H1 (cell line): ENCODE results near the gene NUP210. TPM values are rescaled to one million over a fixed set of nuclear protein-coding genes. Genes with fewer than 3 reads are reported as not detected.

Experiments
- CTCF ChIA-PET: fragments of 300-600 bp; sonication (Branson Sonifier 250); formaldehyde crosslinking; loops from one replicate; lab custom pipeline; 2021; ENCODE audit not compliant: partially characterized antibody; lab: Charles Lee
- POLR2A ChIA-PET: fragments of 300-600 bp; sonication (Branson Sonifier 250); formaldehyde crosslinking; loops from one replicate; lab custom pipeline; 2021; ENCODE audit warnings: inconsistent platforms; ENCODE audit not compliant: partially characterized antibody; lab: Charles Lee
- DNase-seq, 2 experiments: peaks; one replicate each; pipeline versions ENCODE4 v3.0.0 to v3.0.0-alpha.2; 2010 to 2022; ENCODE audit warnings: low spot score in 2 of 2, low read depth in 1 of 2, mixed read lengths in 1 of 2
- FAIRE-seq: peaks from 2 replicates; lab custom pipeline; 2011; peaks lifted over from hg19 to GRCh38; lab: Jason Lieb, UNC
- H2AFZ ChIP-seq: 2 replicates; pipeline ENCODE4 v1.8.1; 2012; ENCODE audit warnings: low read length, inconsistent platforms
- H2AK5ac ChIP-seq: 2 replicates; pipeline ENCODE4 v1.6.1; 2013; ENCODE audit warnings: low read depth, low read length
- H2BK120ac ChIP-seq: replicated peaks from 2 replicates; pipeline ENCODE3; 2013; ENCODE audit warnings: low read depth, low read length, inconsistent platforms
- H2BK12ac ChIP-seq: 2 replicates; pipeline ENCODE4 v1.6.1; 2013; ENCODE audit warnings: low read depth, low read length
- H2BK15ac ChIP-seq: 2 replicates; pipeline ENCODE4 v1.6.1; 2013; ENCODE audit warnings: low read length
- H2BK20ac ChIP-seq: 2 replicates; pipeline ENCODE4 v1.6.1; 2013; ENCODE audit warnings: low read length
- H2BK5ac ChIP-seq: 2 replicates; pipeline ENCODE4 v1.6.1; 2013; ENCODE audit warnings: low read depth, low read length
- H3K14ac ChIP-seq: 2 replicates; pipeline ENCODE4 v1.6.1; 2013; ENCODE audit warnings: inconsistent platforms; ENCODE audit not compliant: insufficient read length
- H3K18ac ChIP-seq: 2 replicates; pipeline ENCODE4 v1.6.1; 2013; ENCODE audit warnings: low read length; ENCODE audit errors: extremely low read depth
- H3K23ac ChIP-seq: 2 replicates; pipeline ENCODE4 v1.6.1; 2013; ENCODE audit warnings: inconsistent platforms; ENCODE audit not compliant: insufficient read length
- H3K23me2 ChIP-seq: 2 replicates; pipeline ENCODE4 v1.6.1; 2013; ENCODE audit warnings: low read depth, low read length
- H3K27ac ChIP-seq: 2 replicates; pipeline ENCODE4 v1.6.1; 2011; ENCODE audit warnings: low read depth, low read length, inconsistent platforms
- H3K27me3 ChIP-seq, 4 experiments: replicated peaks in 1 of 4; 1 replicate in 1 of 4; 2 replicates in 3 of 4; pipeline versions ENCODE4 v1.6.1 to v1.8.1; 2011 to 2013; ENCODE audit warnings: low read length in 3 of 4, mild to moderate bottlenecking in 3 of 4, inconsistent platforms in 2 of 4, mixed read lengths in 2 of 4, moderate library complexity in 1 of 4; ENCODE audit not compliant: control insufficient read depth in 3 of 4, insufficient read depth in 3 of 4; ENCODE audit errors: extremely low read depth in 1 of 4
- H3K36me3 ChIP-seq, 4 experiments: 2 replicates each; pipeline versions ENCODE4 v1.6.1 to v1.8.1; 2011 to 2013; ENCODE audit warnings: mild to moderate bottlenecking in 4 of 4, low read length in 3 of 4, moderate library complexity in 2 of 4, control low read depth in 1 of 4, inconsistent platforms in 1 of 4; ENCODE audit not compliant: insufficient read depth in 4 of 4, control insufficient read depth in 2 of 4
- H3K4ac ChIP-seq: replicated peaks from 2 replicates; pipeline ENCODE3; 2013; ENCODE audit warnings: low read length, low read depth, mixed read lengths, inconsistent platforms; ENCODE audit not compliant: insufficient read length
- H3K4me1 ChIP-seq, 4 experiments: replicated peaks in 1 of 4; 1 replicate in 1 of 4; 2 replicates in 3 of 4; pipeline versions ENCODE4 v1.6.1 to v1.8.1; 2011 to 2013; ENCODE audit warnings: low read length in 3 of 4, inconsistent platforms in 2 of 4, mixed read lengths in 1 of 4; ENCODE audit not compliant: insufficient read depth in 4 of 4, control insufficient read depth in 3 of 4
- H3K4me2 ChIP-seq, 2 experiments: 2 replicates each; pipeline versions ENCODE4 v1.6.1 to v1.8.1; 2011 to 2013; ENCODE audit warnings: low read depth in 2 of 2, low read length in 2 of 2, control low read depth in 1 of 2, inconsistent platforms in 1 of 2, mild to moderate bottlenecking in 1 of 2; ENCODE audit not compliant: insufficient read depth in 1 of 2
- H3K4me3 ChIP-seq, 4 experiments: fragments of 200-600, 300-600 bp in 1 of 4; sonication (generic), shearing (Covaris generic), sonication (Bioruptor Twin) in 1 of 4; 2 replicates each; pipeline versions ENCODE4 v1.5.1 to v1.8.1; 2011 to 2016; ENCODE audit warnings: low read length in 4 of 4, low read depth in 3 of 4, control low read depth in 2 of 4, inconsistent platforms in 2 of 4, mild to moderate bottlenecking in 2 of 4, mixed read lengths in 1 of 4, moderate library complexity in 1 of 4; ENCODE audit not compliant: insufficient read depth in 2 of 4; ENCODE audit errors: extremely low read depth in 1 of 4
- H3K56ac ChIP-seq: replicated peaks from 2 replicates; pipeline ENCODE3; 2013; ENCODE audit warnings: low read depth, mild to moderate bottlenecking, mixed read lengths, low read length, inconsistent platforms; ENCODE audit not compliant: insufficient read length
- H3K79me1 ChIP-seq: 2 replicates; pipeline ENCODE4 v1.6.1; 2013; ENCODE audit warnings: low read depth, low read length, control low read depth
- H3K79me2 ChIP-seq, 2 experiments: 2 replicates each; pipeline versions ENCODE4 v1.6.1 to v1.8.1; 2012 to 2013; ENCODE audit warnings: low read length in 2 of 2, mild to moderate bottlenecking in 2 of 2, inconsistent platforms in 1 of 2; ENCODE audit not compliant: insufficient read depth in 2 of 2, control insufficient read depth in 1 of 2
- H3K9ac ChIP-seq, 4 experiments: replicated peaks in 1 of 4; 1 replicate in 1 of 4; 2 replicates in 3 of 4; pipeline versions ENCODE4 v1.6.1 to v1.8.1; 2011 to 2013; ENCODE audit warnings: low read depth in 3 of 4, low read length in 3 of 4, control low read depth in 2 of 4, mild to moderate bottlenecking in 2 of 4, moderate library complexity in 2 of 4, inconsistent platforms in 1 of 4; ENCODE audit errors: extremely low read depth in 1 of 4
- H3K9me3 ChIP-seq, 2 experiments: 2 replicates each; pipeline versions ENCODE4 v1.6.1 to v1.8.1; 2012 to 2013; ENCODE audit warnings: mild to moderate bottlenecking in 2 of 2, moderate library complexity in 2 of 2, control low read depth in 1 of 2, inconsistent platforms in 1 of 2, low read depth in 1 of 2, low read length in 1 of 2, mixed read lengths in 1 of 2; ENCODE audit not compliant: insufficient read depth in 2 of 2
- H4K20me1 ChIP-seq, 2 experiments: replicated peaks in 1 of 2; 2 replicates each; pipeline versions ENCODE3 to v1.8.1; 2011 to 2013; ENCODE audit warnings: inconsistent platforms in 2 of 2, low read length in 2 of 2, mild to moderate bottlenecking in 1 of 2; ENCODE audit not compliant: insufficient read depth in 2 of 2, control insufficient read depth in 1 of 2
- H4K5ac ChIP-seq: 2 replicates; pipeline ENCODE4 v1.6.1; 2013; ENCODE audit warnings: low read length, low read depth, mixed read lengths, inconsistent platforms; ENCODE audit not compliant: insufficient read length
- H4K8ac ChIP-seq: 2 replicates; pipeline ENCODE4 v1.8.0; 2013; ENCODE audit warnings: mild to moderate bottlenecking, moderate library complexity, low read length, inconsistent platforms; ENCODE audit not compliant: insufficient read depth; ENCODE audit errors: extremely low read depth
- H4K91ac ChIP-seq: replicated peaks from 2 replicates; pipeline ENCODE3; 2013; ENCODE audit warnings: low read length, mixed read lengths, inconsistent platforms; ENCODE audit not compliant: insufficient read length
- E2F6 ChIP-seq: IDR thresholded peaks from 2 replicates; pipeline ENCODE4 v1.6.1; 2012; ENCODE audit warnings: inconsistent platforms
- GABPA ChIP-seq: IDR thresholded peaks from 2 replicates; pipeline ENCODE4 v1.6.1; 2011; ENCODE audit warnings: mild to moderate bottlenecking, low read length, moderate library complexity, borderline replicate concordance; ENCODE audit not compliant: insufficient read depth
- MAX ChIP-seq: IDR thresholded peaks from 2 replicates; pipeline ENCODE4 v1.6.1; 2012; ENCODE audit warnings: inconsistent platforms
- SP4 ChIP-seq: IDR thresholded peaks from 2 replicates; pipeline ENCODE4 v1.6.1; 2012; ENCODE audit warnings: low read length, inconsistent platforms
- YY1 ChIP-seq: IDR thresholded peaks from 2 replicates; pipeline ENCODE4 v1.6.1; 2011; ENCODE audit warnings: low read depth, mild to moderate bottlenecking, low read length
- WGBS, 2 experiments: shearing (Covaris generic) in 1 of 2; methylation state at CpG; one replicate each; pipeline versions ENCODE4 v1.1.6 to v1.1.7; 2013 to 2015; ENCODE audit warnings: low lambda C conversion rate in 2 of 2, mixed read lengths in 2 of 2, inconsistent platforms in 1 of 2, low coverage in 1 of 2, missing lambda C conversion rate in 1 of 2; ENCODE audit not compliant: insufficient replicate concordance in 2 of 2, insufficient coverage in 1 of 2, insufficient read length in 1 of 2; ENCODE audit errors: extremely low coverage in 1 of 2, missing lambda C conversion rate in 1 of 2; 5-methylcytosine and 5-hydroxymethylcytosine counted together
- polyA plus RNA-seq, 7 experiments: library from polyadenylated mRNA; depleted of rRNA in 3 of 7; stranded (reverse) in 5 of 7; unstranded in 2 of 7; fragments of >200 nt in 5 of 7; fragments of 200-250 nt in 2 of 7; gene quantifications; 1 replicate in 5 of 7; 2 replicates in 1 of 7; 4 replicates in 1 of 7; pipeline versions ENCODE4 v1.2.1 to v1.2.3, GENCODE V29; 2011 to 2013; ENCODE audit warnings: missing spikeins in 2 of 7, mixed read lengths in 2 of 7
- total RNA-seq: library from RNA; stranded (reverse); fragmentation: NEBNext Ultra II Directional; extraction: Animal tissue kit (Norgen Biotek cat#: 25700); gene quantifications from 2 replicates; pipeline ENCODE4 v1.2.1, GENCODE V29; 2021

NUP210 gene
- total and polyA plus RNA-seq, 2 of the 8 experiments (the other 6 are each of a cell fraction or from before 2014, with no cell fraction given): 51.0 to 53.7 TPM

GRCh38 chr3:13420831-13421765 is 976 bp upstream of the NUP210 start:
- H2AFZ ChIP-seq: peak overlapping the region; percentile 33; the same call in 1 of the 2 replicates
- no peak overlapping the region for H2BK120ac ChIP-seq
- 54% methylated on average over 27 of the region's 27 CpGs; no CpG with 5 or more reads in 1 of the 2 experiments for WGBS, 2 experiments
- ChIA-PET POLR2A (interaction anchor here (0.6 to 2.5 kb wide), 10 partner anchors 10 to 579 kb away, joined by 3 to 15 read pairs (median 3); partner anchors contain the start of genes HDAC11 and RPL32), CTCF (interaction anchor here (1.1 to 7.4 kb wide), 4 partner anchors 16 to 75 kb away, joined by 3 to 77 read pairs (median 27); no protein-coding TSS in a partner anchor)
- H3K27me3 ChIP-seq: peaks cover 0 to 8% (median 0%) of the 10 kb centered on the region in 4 experiments; a peak in 4 of 7 replicates
- no peak overlapping the region for H3K14ac ChIP-seq
- H3K56ac ChIP-seq: no peak overlapping the region
- FAIRE-seq (no peak), DNase-seq (peak in 1 of 2 experiments; percentile 60)
- H3K79me2 ChIP-seq: peaks cover 0 to 34% of the 10 kb centered on the region in 2 experiments; a peak in 3 of 4 replicates
- H3K23me2 ChIP-seq: peaks cover 10% of the 10 kb centered on the region; the same call in 1 of the 2 replicates
- H4K20me1 ChIP-seq: peaks cover 5 to 7% of the 10 kb centered on the region in 2 experiments
- TF ChIP-seq MAX: peak; percentile 8; the same call in 1 of the 2 replicates
- TF ChIP-seq GABPA: no peak
- 0 out of 2 replicates have a peak, but pooled peaks have one; percentile 45 for TF ChIP-seq SP4
- TF ChIP-seq E2F6: peak; percentile 55; the same call in 1 of the 2 replicates
- 0 out of 2 replicates have a peak, but pooled peaks have one; percentile 9 for TF ChIP-seq YY1
- H3K79me1 ChIP-seq: peaks cover 2% of the 10 kb centered on the region; the same call in 1 of the 2 replicates
- H4K91ac ChIP-seq: peak overlapping the region; percentile 25
- H3K4me2 ChIP-seq: peak overlapping the region; percentile 65 to 96
- H3K9me3 ChIP-seq: no peaks in the 10 kb centered on the region
- H3K27ac ChIP-seq: no peak overlapping the region
- peak overlapping the region; percentile 25; the same call in 1 of the 2 replicates for H2BK15ac ChIP-seq
- H3K4me3 ChIP-seq: peak overlapping the region; percentile 30 to 85 (median 55); a peak in 5 of 8 replicates
- H3K23ac ChIP-seq: no peak overlapping the region
- H4K8ac ChIP-seq: peak overlapping the region; percentile 88; the same call in 1 of the 2 replicates
- H2BK12ac ChIP-seq: peak overlapping the region; percentile 82; the same call in 1 of the 2 replicates
- 0 out of 2 replicates have a peak overlapping the region, but pooled peaks have one; percentile 40 for H2BK5ac ChIP-seq
- H3K4me1 ChIP-seq: peaks cover 7 to 18% (median 12%) of the 10 kb centered on the region in 4 experiments
- H3K4ac ChIP-seq: no peak overlapping the region
- H4K5ac ChIP-seq: no peak overlapping the region
- peak overlapping the region; percentile 75 for H3K18ac ChIP-seq
- H3K36me3 ChIP-seq: no peaks in the 10 kb centered on the region
- H2BK20ac ChIP-seq: peak overlapping the region; percentile 72; the same call in 1 of the 2 replicates
- H3K9ac ChIP-seq: peak overlapping the region in 2 of 4 experiments; percentile 6 to 16; a peak in 2 of 7 replicates
- no peak overlapping the region for H2AK5ac ChIP-seq
